Activated CD8-positive, alpha-beta memory T cell treated with anti-CD3 and anti-CD28 coated beads, Interleukin-2, amount 10 ng/mL, durations not matched to agents 7 days and 5 days (primary cell): Measurements from ENCODE around the gene RIPK3. TPM values are rescaled to one million over a fixed set of nuclear protein-coding genes. Genes with fewer than 3 reads are reported as not detected.
A peak's percentile ranks its signal among the peaks of the same experiment; 100 is the strongest.

Experiments used
- ATAC-seq: fragments of 150-1000 bp; cut with Tn5 transposase; one replicate; pipeline ENCODE4 v1.10.0; 2021; ENCODE audit warnings: moderate library complexity
- CTCF ChIA-PET: fragments of 350-600 bp; sonication (Branson Sonifier 250); formaldehyde crosslinking; loops from one replicate; lab custom pipeline; 2021; ENCODE audit warnings: antibody characterized with exemption; lab: Charles Lee
- DNase-seq: peaks from one replicate; pipeline ENCODE4 v3.0.0-alpha.2; 2020
- H3K27ac Mint-ChIP-seq: one replicate; pipeline ENCODE4 v1.8.0; 2021; ENCODE audit warnings: mild to moderate bottlenecking, mixed read lengths
- H3K27me3 Mint-ChIP-seq: one replicate; pipeline ENCODE4 v1.8.0; 2021; ENCODE audit warnings: mixed read lengths
- H3K36me3 Mint-ChIP-seq: one replicate; pipeline ENCODE4 v1.8.0; 2021; ENCODE audit warnings: mild to moderate bottlenecking, mixed read lengths
- H3K4me1 Mint-ChIP-seq: one replicate; pipeline ENCODE4 v1.8.0; 2021; ENCODE audit warnings: mixed read lengths
- H3K4me3 Mint-ChIP-seq: one replicate; pipeline ENCODE4 v1.8.0; 2021; ENCODE audit warnings: mild to moderate bottlenecking, moderate library complexity, mixed read lengths
- H3K9me3 Mint-ChIP-seq: one replicate; pipeline ENCODE4 v1.8.0; 2022; ENCODE audit warnings: low read depth, mixed read lengths
- total RNA-seq, 2 experiments: library from RNA; stranded (reverse); gene quantifications; one replicate each; pipeline ENCODE4 v1.2.3, GENCODE V29; 2021

Gene RIPK3
- total RNA-seq, 2 experiments from 2014 or later = 22.9 to 29.4 TPM

DNA sequence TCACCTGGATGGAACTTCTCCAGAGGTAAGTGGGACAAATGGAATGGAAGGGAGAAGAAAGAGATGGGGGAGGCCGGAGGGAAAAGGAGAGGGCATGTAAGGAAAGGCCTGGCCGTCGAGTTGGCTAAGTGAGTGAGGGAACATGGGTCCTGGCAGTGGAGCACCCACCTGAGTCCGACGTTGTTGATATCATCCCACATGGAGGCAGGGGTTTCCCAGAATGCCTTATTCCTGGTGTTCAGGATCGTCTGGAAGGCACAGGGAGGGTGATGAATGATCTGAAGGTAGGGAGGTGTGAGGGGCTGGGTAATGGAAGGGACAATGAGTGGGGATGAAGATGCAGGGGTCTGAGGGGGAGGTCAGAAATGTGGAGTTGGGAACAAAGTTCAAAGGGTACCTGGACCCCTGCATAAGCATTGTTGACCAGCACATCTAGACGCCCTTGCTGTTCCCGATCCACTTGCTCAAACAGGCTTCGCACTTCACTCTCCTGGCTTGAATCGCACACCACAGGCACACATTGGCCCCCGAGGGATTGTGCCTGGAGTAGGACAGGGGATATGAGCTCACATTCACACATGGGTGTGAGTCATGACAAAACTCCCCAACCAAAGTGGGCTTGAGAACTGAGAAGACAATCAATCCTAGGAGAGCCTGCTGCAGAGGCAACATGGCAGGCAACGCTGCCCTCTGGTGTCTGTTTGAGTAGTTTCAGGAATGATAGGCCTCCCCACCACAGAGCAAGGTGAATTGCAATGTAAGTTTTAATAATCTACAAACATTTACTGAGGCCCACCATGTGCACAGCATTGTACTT, 43.2 kb downstream of the RIPK3 start:
- Mint-ChIP-seq H3K9me3 (no peaks in the 10 kb centered on the region), H3K27ac (peak overlapping the region; percentile 81), H3K36me3 (peaks cover 27% of the 10 kb centered on the region), H3K4me1 (peaks cover 51% of the 10 kb centered on the region), H3K4me3 (no peak overlapping the region), H3K27me3 (no peaks in the 10 kb centered on the region)
- DNase-seq (peak; percentile 81), ATAC-seq (peak; percentile 55)
- CTCF ChIA-PET = interaction anchor here (0.6 to 20.8 kb wide), 19 partner anchors 13 to 188 kb away, joined by 3 to 541 read pairs (median 6); partner anchors contain the start of genes CHMP4A, CIDEB, EMC9 and GMPR2

DNA sequence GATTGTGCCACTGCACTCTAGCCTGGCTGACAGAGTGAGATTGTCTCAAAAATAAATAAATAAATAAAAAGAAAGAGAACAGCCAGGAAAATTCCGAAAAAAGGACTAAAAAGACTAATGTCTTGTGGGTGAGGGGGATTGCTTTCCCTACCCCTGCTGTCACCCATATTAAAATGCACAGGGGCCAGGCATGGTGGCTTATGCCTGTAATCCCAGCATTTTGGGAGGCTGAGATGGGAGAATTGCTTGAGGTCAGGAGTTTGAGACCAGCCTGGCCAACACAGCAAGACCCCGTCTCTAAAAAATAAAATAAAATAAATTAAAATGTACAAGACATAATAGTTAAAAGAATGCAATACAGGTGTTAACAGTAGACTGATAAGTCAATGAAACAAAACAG, 46.3 kb downstream of the RIPK3 start:
- DNase-seq = no peak
- CTCF ChIA-PET = interaction anchor here (1.1 to 5.1 kb wide), 8 partner anchors 15 to 137 kb away, joined by 4 to 35 read pairs (median 8); partner anchors contain the start of genes MDP1, RABGGTA and TINF2
- no peaks in the 10 kb centered on the region for H3K9me3 Mint-ChIP-seq
- ATAC-seq = no peak
- H3K36me3 Mint-ChIP-seq = peaks cover 44% of the 10 kb centered on the region
- peaks cover 50% of the 10 kb centered on the region for H3K4me1 Mint-ChIP-seq
- peaks cover 7% of the 10 kb centered on the region for H3K27me3 Mint-ChIP-seq
- no peak overlapping the region for H3K4me3 Mint-ChIP-seq
- no peak overlapping the region for H3K27ac Mint-ChIP-seq

DNA sequence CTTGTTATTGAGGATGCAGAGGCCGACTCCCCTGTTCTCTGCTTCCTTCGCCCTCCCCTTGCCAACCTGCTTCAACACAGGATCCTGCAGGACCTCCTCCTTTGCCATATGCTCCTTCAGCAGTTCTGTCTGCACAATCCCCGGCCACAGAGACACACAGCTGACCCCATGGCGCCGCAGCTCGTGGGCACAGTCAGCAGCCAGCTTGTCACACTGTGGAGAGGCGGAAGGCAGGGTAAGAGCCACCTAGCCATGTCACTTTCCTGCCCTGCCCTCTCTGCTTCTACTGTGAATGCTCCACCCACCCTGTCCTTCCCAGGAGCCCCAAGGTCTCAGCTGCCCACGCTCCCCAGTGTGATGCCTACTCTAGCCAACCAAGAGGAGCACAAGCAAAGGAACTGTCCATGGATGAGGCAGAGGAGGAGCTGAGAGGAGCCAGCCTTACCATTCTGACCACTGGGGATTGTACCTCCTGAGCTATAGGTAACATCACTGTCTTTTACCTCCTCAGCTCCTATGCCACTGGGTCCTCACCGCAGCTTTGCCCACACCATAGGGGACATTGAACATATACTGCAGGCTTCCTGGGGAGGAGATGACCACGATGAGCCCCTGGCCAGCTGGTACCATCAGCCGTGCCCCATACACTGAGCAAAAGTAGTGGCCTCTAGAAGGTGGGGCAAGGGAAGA, 47.5 kb downstream of the RIPK3 start:
- peaks cover 48% of the 10 kb centered on the region for H3K4me1 Mint-ChIP-seq
- CTCF ChIA-PET = interaction anchor here (1.1 to 5.1 kb wide), 9 partner anchors 13 to 139 kb away, joined by 4 to 35 read pairs (median 10); partner anchors contain the start of genes LTB4R, LTB4R2, MDP1 and RABGGTA
- H3K27me3 Mint-ChIP-seq = peaks cover 16% of the 10 kb centered on the region
- H3K9me3 Mint-ChIP-seq = no peaks in the 10 kb centered on the region
- H3K36me3 Mint-ChIP-seq = peaks cover 45% of the 10 kb centered on the region
- no peak for ATAC-seq
- no peak overlapping the region for H3K4me3 Mint-ChIP-seq
- no peak for DNase-seq
- no peak overlapping the region for H3K27ac Mint-ChIP-seq

DNA sequence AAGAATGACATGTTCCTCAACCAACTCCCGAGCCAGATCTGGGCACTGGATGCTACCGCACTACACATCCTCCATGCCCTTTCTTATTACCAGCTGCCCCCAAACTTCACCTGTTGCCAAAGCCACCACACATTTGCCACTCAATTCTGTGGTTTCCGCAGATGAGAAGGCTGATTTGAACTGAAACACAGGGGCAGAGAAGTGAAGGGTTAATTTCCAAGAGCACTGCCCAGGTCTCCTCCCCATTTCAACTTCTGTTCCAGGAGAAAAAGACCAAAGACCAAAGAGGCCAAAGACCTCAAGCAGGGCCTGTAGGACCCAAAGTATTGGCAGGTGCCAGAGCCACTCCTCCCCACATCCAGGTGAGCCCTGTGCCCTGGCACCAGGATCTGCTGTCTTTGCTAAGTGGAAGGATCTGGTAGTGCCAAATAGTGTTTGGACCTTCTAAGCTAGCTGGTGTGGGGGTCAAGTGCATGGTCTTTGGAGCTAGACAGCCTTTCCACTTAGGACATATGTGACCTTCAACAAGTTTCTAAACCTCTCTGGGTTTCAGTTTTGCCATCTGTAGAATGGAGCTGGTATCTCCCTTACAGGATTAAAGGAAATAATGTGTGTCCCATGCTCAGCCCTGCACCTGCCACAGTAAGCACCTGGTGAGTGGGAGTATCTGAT, 48.2 kb downstream of the RIPK3 start:
- Mint-ChIP-seq H3K36me3 (peaks cover 42% of the 10 kb centered on the region), H3K27me3 (peaks cover 18% of the 10 kb centered on the region), H3K27ac (no peak overlapping the region), H3K4me1 (peaks cover 41% of the 10 kb centered on the region), H3K4me3 (no peak overlapping the region), H3K9me3 (no peaks in the 10 kb centered on the region)
- no peak for DNase-seq
- ATAC-seq = no peak
- CTCF ChIA-PET = interaction anchor here (2.1 to 5.1 kb wide), 8 partner anchors 13 to 49 kb away, joined by 6 to 35 read pairs (median 12); partner anchors contain the start of genes CIDEB, LTB4R, LTB4R2 and RABGGTA

DNA sequence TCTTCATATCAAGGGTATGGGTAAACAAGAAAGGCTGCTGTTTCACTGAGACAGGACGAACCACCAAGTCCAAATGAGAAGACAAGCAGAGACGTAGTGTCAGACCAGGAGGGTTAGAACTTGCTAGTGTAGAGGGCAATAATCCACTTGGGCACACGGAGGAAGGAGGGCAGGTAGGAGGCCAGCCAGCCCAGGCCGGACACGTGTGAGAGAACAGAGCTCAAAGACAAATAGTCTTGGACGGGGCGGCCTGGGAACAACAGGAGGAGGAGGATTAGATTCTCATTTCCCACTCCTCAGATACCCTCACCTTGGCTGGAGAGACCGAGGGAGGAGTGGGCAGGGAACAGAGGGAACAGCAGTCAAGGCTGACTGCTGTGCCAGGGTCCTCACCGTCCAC, 49.0 kb downstream of the RIPK3 start:
- CTCF ChIA-PET = interaction anchor here (0.9 to 5.1 kb wide), 11 partner anchors 10 to 145 kb away, joined by 3 to 35 read pairs (median 11); partner anchors contain the start of genes CIDEB, DHRS1, LTB4R and LTB4R2
- Mint-ChIP-seq H3K4me1 (peaks cover 32% of the 10 kb centered on the region), H3K27me3 (peaks cover 21% of the 10 kb centered on the region), H3K36me3 (peaks cover 36% of the 10 kb centered on the region), H3K4me3 (no peak overlapping the region), H3K9me3 (no peaks in the 10 kb centered on the region), H3K27ac (no peak overlapping the region)
- DNase-seq = no peak
- ATAC-seq = no peak

DNA sequence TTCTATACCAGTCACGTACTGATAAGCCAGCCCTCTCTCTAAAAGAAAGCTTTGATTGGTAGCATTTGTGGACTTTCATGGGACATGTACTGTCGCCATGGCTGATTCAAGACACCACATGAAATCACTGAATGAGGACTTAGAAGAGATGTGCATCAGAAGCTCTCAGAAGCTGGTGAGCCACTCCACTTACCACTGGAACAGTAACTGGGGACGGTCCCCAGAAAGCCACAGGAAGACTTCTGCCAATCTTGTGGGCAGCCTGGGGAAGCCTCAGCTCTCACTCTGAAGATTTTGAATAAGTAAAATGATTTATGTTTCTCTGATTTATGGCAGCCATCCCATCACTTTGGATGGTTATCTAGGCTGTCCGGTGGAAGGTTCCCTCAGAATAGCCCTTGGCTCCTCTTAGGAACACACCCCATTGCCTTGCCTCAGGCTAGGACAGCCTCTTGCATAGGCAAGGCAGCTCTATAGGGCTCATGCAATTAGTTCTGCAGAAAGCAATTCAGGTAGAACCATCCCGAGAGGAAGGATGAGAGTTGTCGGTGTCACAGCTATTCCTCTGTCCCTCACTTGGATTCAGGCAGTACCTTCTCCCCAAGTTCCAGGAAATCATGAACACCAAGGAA, 50.0 kb downstream of the RIPK3 start:
- H3K4me1 Mint-ChIP-seq = peaks cover 29% of the 10 kb centered on the region
- DNase-seq = peak; percentile 88
- H3K9me3 Mint-ChIP-seq = no peaks in the 10 kb centered on the region
- ATAC-seq = peak; percentile 93
- CTCF ChIA-PET = interaction anchor here (0.9 to 5.1 kb wide), 13 partner anchors 10 to 146 kb away, joined by 3 to 35 read pairs (median 9); partner anchors contain the start of genes CIDEB, DHRS1, LTB4R and LTB4R2
- peaks cover 32% of the 10 kb centered on the region for H3K36me3 Mint-ChIP-seq
- peaks cover 25% of the 10 kb centered on the region for H3K27me3 Mint-ChIP-seq
- H3K27ac Mint-ChIP-seq = no peak overlapping the region
- no peak overlapping the region for H3K4me3 Mint-ChIP-seq

DNA sequence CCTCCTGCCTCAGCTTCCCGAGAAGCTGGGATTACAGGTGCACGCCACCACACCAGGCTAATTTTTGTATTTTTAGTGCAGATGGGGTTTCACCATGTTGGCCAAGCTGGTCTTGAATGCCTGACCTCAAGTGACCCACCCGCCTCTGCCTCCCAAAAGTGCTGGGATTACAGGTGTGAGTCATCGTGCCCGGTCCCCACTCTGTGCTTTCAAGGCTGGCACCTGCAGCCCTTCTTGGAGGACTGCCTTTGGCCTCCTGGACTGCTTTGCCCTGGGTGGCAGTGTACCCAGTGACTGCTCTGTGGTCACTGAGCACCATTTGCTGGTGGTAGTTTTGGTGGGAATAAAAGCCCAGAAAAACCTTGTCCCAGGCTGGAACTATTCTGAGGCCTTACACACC, 52.8 kb downstream of the RIPK3 start:
- Mint-ChIP-seq H3K36me3 (peaks cover 22% of the 10 kb centered on the region), H3K27ac (no peak overlapping the region), H3K27me3 (peaks cover 25% of the 10 kb centered on the region), H3K9me3 (no peaks in the 10 kb centered on the region), H3K4me1 (peaks cover 29% of the 10 kb centered on the region), H3K4me3 (no peak overlapping the region)
- DNase-seq (no peak), ATAC-seq (no peak)
- CTCF ChIA-PET = interaction anchor here (3.4 to 4.8 kb wide), 2 partner anchors 21 to 44 kb away, joined by 26 read pairs; partner anchors contain the start of genes CIDEB and TINF2

Other genes starting within 250 kb of the RIPK3 start
- 10 to 100 TPM; 61.7 to 87.0 TPM for gene PCK2, start 245.7 kb downstream of the RIPK3 start, total RNA-seq
- gene DCAF11, start 225.2 kb downstream of the RIPK3 start, total RNA-seq = 10 to 100 TPM; 86.3 to 94.4 TPM
- 1 to 10 TPM; 2.6 to 3.2 TPM for gene NRL, start 225.0 kb downstream of the RIPK3 start, total RNA-seq
- gene FITM1, start 209.3 kb downstream of the RIPK3 start, total RNA-seq = under 1 TPM; 0.77 to 0.91 TPM
- 100 to 1,000 TPM; 420 to 454 TPM for gene PSME1, start 203.8 kb downstream of the RIPK3 start, total RNA-seq
- 10 to 100 TPM; 45.5 to 56.1 TPM for gene EMC9, start 198.4 kb downstream of the RIPK3 start, total RNA-seq
- gene PSME2, start 193.4 kb downstream of the RIPK3 start, total RNA-seq = 100 to 1,000 TPM; 577 to 623 TPM
- gene RNF31, start 192.5 kb downstream of the RIPK3 start, total RNA-seq = 100 to 1,000 TPM; 129 to 149 TPM
- 100 to 1,000 TPM; 238 to 295 TPM for gene IRF9, start 178.7 kb downstream of the RIPK3 start, total RNA-seq
- 10 to 100 TPM; 52.9 to 92.8 TPM for gene REC8, start 167.9 kb downstream of the RIPK3 start, total RNA-seq
- gene IPO4, start 151.2 kb downstream of the RIPK3 start, total RNA-seq = 10 to 100 TPM; 32.4 to 54.9 TPM
- 10 to 100 TPM; 26.7 to 32.8 TPM for gene TM9SF1, start 144.6 kb downstream of the RIPK3 start, total RNA-seq
- under 1 TPM in 1 of 2 experiments, not detected in 1; 0.42 TPM for gene TSSK4, start 134.3 kb downstream of the RIPK3 start, total RNA-seq
- gene CHMP4A, start 126.5 kb downstream of the RIPK3 start, total RNA-seq = 10 to 100 TPM; 80.5 to 82.5 TPM
- gene MDP1, start 123.9 kb downstream of the RIPK3 start, total RNA-seq = 10 to 100 TPM; 11.4 to 16.9 TPM
- gene NEDD8, start 107.6 kb downstream of the RIPK3 start, total RNA-seq = 100 to 1,000 TPM; 181 to 205 TPM
- gene GMPR2, start 107.1 kb downstream of the RIPK3 start, total RNA-seq = 10 to 100 TPM; 70.6 to 71.3 TPM
- 100 to 1,000 TPM; 111 to 130 TPM for gene TINF2, start 97.4 kb downstream of the RIPK3 start, total RNA-seq
- 1 to 10 TPM; 3.0 to 5.1 TPM for gene TGM1, start 76.8 kb downstream of the RIPK3 start, total RNA-seq
- gene RABGGTA, start 68.4 kb downstream of the RIPK3 start, total RNA-seq = 10 to 100 TPM; 34.3 to 44.6 TPM
- gene DHRS1, start 40.2 kb downstream of the RIPK3 start, total RNA-seq = 10 to 100 TPM; 14.2 to 26.5 TPM
- 10 to 100 TPM; 34.2 to 38.3 TPM for gene NOP9, start 40.1 kb downstream of the RIPK3 start, total RNA-seq
- 10 to 100 TPM; 24.5 to 44.2 TPM for gene CIDEB, start 32.0 kb downstream of the RIPK3 start, total RNA-seq
- gene LTB4R2, start 29.9 kb downstream of the RIPK3 start, total RNA-seq = 10 to 100 TPM; 12.6 to 18.8 TPM
- 10 to 100 TPM; 15.6 to 32.5 TPM for gene LTB4R, start 28.5 kb downstream of the RIPK3 start, total RNA-seq
- 1 to 10 TPM; 1.6 to 3.4 TPM for gene ADCY4, start 4.9 kb downstream of the RIPK3 start, total RNA-seq
- gene NFATC4, start 28.2 kb upstream of the RIPK3 start, total RNA-seq = 1 to 10 TPM in 1 of 2 experiments, not detected in 1; 1.3 TPM
- under 1 TPM; 0.05 to 0.50 TPM for gene NYNRIN, start 59.0 kb upstream of the RIPK3 start, total RNA-seq
- gene CBLN3, start 89.7 kb upstream of the RIPK3 start, total RNA-seq = 1 to 10 TPM; 5.0 to 7.1 TPM
- gene KHNYN, start 90.0 kb upstream of the RIPK3 start, total RNA-seq = 10 to 100 TPM; 73.3 to 81.2 TPM
- gene SDR39U1, start 102.8 kb upstream of the RIPK3 start, total RNA-seq = 10 to 100 TPM; 45.6 to 45.9 TPM
- not detected for gene CMA1, start 168.3 kb upstream of the RIPK3 start, total RNA-seq
- not detected for gene CTSG, start 236.3 kb upstream of the RIPK3 start, total RNA-seq